SK-N-SH treated with all-trans-retinoic acid at 6 μM for 48 hours (cell line): ENCODE measurements around the gene CGB3.
"Not testable (repeated sequence)": the region's sequence is repeated elsewhere in the genome, so short reads cannot be mapped to it uniquely, and the experiment has no call there.

Experiments used
- ATAC-seq: fragments of 200-7000 bp; cut with Tn5 transposase; 3 replicates; pipeline ENCODE4 v1.9.1; 2020; ENCODE audit warnings: mild to moderate bottlenecking, moderate library complexity
- ARNTL ChIP-seq: fragments of 450-650 bp; formaldehyde crosslinking; IDR thresholded peaks from 2 replicates; pipeline ENCODE4 v1.5.0; 2020; ENCODE audit warnings: low read depth, mild to moderate bottlenecking, moderate library complexity, borderline replicate concordance
- CREB5 ChIP-seq: fragments of 250-450 bp; sonication (Bioruptor Pico); IDR thresholded peaks from 2 replicates; pipeline ENCODE4 v1.5.1; 2020; ENCODE audit warnings: low read depth, mild to moderate bottlenecking, moderate library complexity
- CSDC2 ChIP-seq: fragments of 250-450 bp; sonication (Bioruptor Pico); IDR thresholded peaks from 2 replicates; pipeline ENCODE4 v1.5.0; 2020; ENCODE audit warnings: mild to moderate bottlenecking, moderate library complexity
- CSRNP3 ChIP-seq: fragments of 250-450 bp; sonication (Bioruptor Pico); IDR thresholded peaks from 2 replicates; pipeline ENCODE4 v1.5.1; 2021; ENCODE audit warnings: mild to moderate bottlenecking, moderate library complexity
- ESRRG ChIP-seq: fragments of 250-450 bp; sonication (Bioruptor Pico); IDR thresholded peaks from 2 replicates; pipeline ENCODE4 v1.6.1; 2021; ENCODE audit warnings: mild to moderate bottlenecking
- GLIS3 ChIP-seq: fragments of 250-450 bp; sonication (Bioruptor Pico); IDR thresholded peaks from 2 replicates; pipeline ENCODE4 v1.5.0; 2020; ENCODE audit warnings: mild to moderate bottlenecking, moderate library complexity
- OSR1 ChIP-seq: fragments of 250-450 bp; sonication (Bioruptor Pico); IDR thresholded peaks from 2 replicates; pipeline ENCODE4 v1.8.0; 2022; ENCODE audit warnings: moderate library complexity, mild to moderate bottlenecking, inconsistent platforms
- PATZ1 ChIP-seq: fragments of 250-450 bp; sonication (Bioruptor Pico); IDR thresholded peaks from 2 replicates; pipeline ENCODE4 v1.8.0; 2020; ENCODE audit warnings: mild to moderate bottlenecking, moderate library complexity, borderline replicate concordance
- POU6F1 ChIP-seq: fragments of 250-450 bp; sonication (Bioruptor Pico); IDR thresholded peaks from 2 replicates; pipeline ENCODE4 v1.8.0; 2021; ENCODE audit warnings: low read depth, mild to moderate bottlenecking, moderate library complexity, borderline replicate concordance
- PPARA ChIP-seq: fragments of 250-450 bp; sonication (Bioruptor Pico); IDR thresholded peaks from 2 replicates; pipeline ENCODE4 v1.5.0; 2020; ENCODE audit warnings: mild to moderate bottlenecking, borderline replicate concordance
- SNAI2 ChIP-seq: fragments of 250-450 bp; sonication (Bioruptor Pico); IDR thresholded peaks from 2 replicates; pipeline ENCODE4 v1.5.0; 2020; ENCODE audit warnings: mild to moderate bottlenecking, moderate library complexity
- TCF4 ChIP-seq: fragments of 250-450 bp; sonication (Bioruptor Pico); IDR thresholded peaks from 2 replicates; pipeline ENCODE4 v1.8.0; 2021; ENCODE audit warnings: mild to moderate bottlenecking, moderate library complexity, borderline replicate concordance
- TOX ChIP-seq: fragments of 250-450 bp; sonication (Bioruptor Pico); IDR thresholded peaks from 2 replicates; pipeline ENCODE4 v1.8.0; 2021; ENCODE audit warnings: mild to moderate bottlenecking, moderate library complexity, borderline replicate concordance
- TSHZ2 ChIP-seq: fragments of 250-450 bp; sonication (Bioruptor Pico); IDR thresholded peaks from 2 replicates; pipeline ENCODE4 v1.5.0; 2020; ENCODE audit warnings: mild to moderate bottlenecking, moderate library complexity
- ZC3H10 ChIP-seq: fragments of 250-450 bp; sonication (Bioruptor Pico); IDR thresholded peaks from 2 replicates; pipeline ENCODE4 v1.5.1; 2021; ENCODE audit warnings: mild to moderate bottlenecking, moderate library complexity
- ZFP3 ChIP-seq: fragments of 250-450 bp; sonication (Bioruptor Pico); IDR thresholded peaks from 2 replicates; pipeline ENCODE4 v1.5.0; 2020; ENCODE audit warnings: mild to moderate bottlenecking, moderate library complexity
- ZFP30 ChIP-seq: fragments of 450-650 bp; formaldehyde crosslinking; IDR thresholded peaks from 2 replicates; pipeline ENCODE4 v1.5.0; 2022; ENCODE audit warnings: mild to moderate bottlenecking, moderate library complexity
- ZNF565 ChIP-seq: fragments of 450-650 bp; formaldehyde crosslinking; conservative IDR thresholded peaks from 2 replicates; pipeline ENCODE4 v1.5.0; 2020; ENCODE audit warnings: low read depth, mild to moderate bottlenecking, moderate library complexity
- ZNF70 ChIP-seq: fragments of 450-650 bp; formaldehyde crosslinking; IDR thresholded peaks from 2 replicates; pipeline ENCODE4 v1.5.0; 2020; ENCODE audit warnings: mild to moderate bottlenecking, moderate library complexity
- ZNF8 ChIP-seq: fragments of 450-650 bp; formaldehyde crosslinking; IDR thresholded peaks from 2 replicates; pipeline ENCODE4 v1.5.0; 2020; ENCODE audit warnings: mild to moderate bottlenecking, moderate library complexity

The CGB3 gene

GRCh38 chr19:49025088-49025487 is 955 bp upstream of the CGB3 start:
- peak; percentile 95 for TF ChIP-seq ZFP3 (CRISPR knock-in tag)
- ATAC-seq, result not testable (repeated sequence)

- TF ChIP-seq ESRRG (CRISPR knock-in tag) (no peak), ZNF8 (CRISPR knock-in tag) (no peak), ZNF565 (CRISPR knock-in tag) (no peak), PPARA (CRISPR knock-in tag) (no peak), CSDC2 (CRISPR knock-in tag) (no peak), PATZ1 (CRISPR knock-in tag) (no peak), CSRNP3 (CRISPR knock-in tag) (no peak), TCF4 (no peak), SNAI2 (CRISPR knock-in tag) (no peak), TSHZ2 (no peak), ZNF70 (CRISPR knock-in tag) (no peak), GLIS3 (CRISPR knock-in tag) (no peak), ZC3H10 (no peak), ZFP30 (CRISPR knock-in tag) (no peak), ZFP3 (CRISPR knock-in tag) (no peak), CREB5 (CRISPR knock-in tag) (no peak), POU6F1 (CRISPR knock-in tag) (no peak), OSR1 (CRISPR knock-in tag) (no peak), ARNTL (no peak)
- ATAC-seq, result no peak
Observed at GRCh38 chr19:49022116-49022515, 2.0 kb downstream of the CGB3 start.

GRCh38 chr19:49020931-49021895 is 2.9 kb downstream of the CGB3 start:
- ATAC-seq, result no peak
- TF ChIP-seq TOX (CRISPR knock-in tag) (no peak), CREB5 (CRISPR knock-in tag) (no peak), ZFP30 (CRISPR knock-in tag) (no peak), POU6F1 (CRISPR knock-in tag) (no peak)
